Liver (tissue), 9 donors: ENCODE measurements around the gene WNT11. TPM values are rescaled to one million over a fixed set of nuclear protein-coding genes. Genes with fewer than 3 reads are reported as not detected.

ENCODE experiments used
- DNase-seq: peaks from one replicate; pipeline ENCODE4 v3.0.0-alpha.2; 2017; ENCODE audit warnings: low spot score
- H3K27ac ChIP-seq, 2 donors: one replicate each; pipeline ENCODE4 v1.7.0; 2013; ENCODE audit warnings: inconsistent platforms in 2 of 2, low read length in 2 of 2, control low read depth in 1 of 2, low read depth in 1 of 2, mild to moderate bottlenecking in 1 of 2
- H3K27me3 ChIP-seq, 4 donors: one replicate each; pipeline versions ENCODE4 v1.6.1 to v1.7.0; 2013; ENCODE audit warnings: low read length in 3 of 4, inconsistent platforms in 1 of 4, mild to moderate bottlenecking in 1 of 4, moderate library complexity in 1 of 4; ENCODE audit not compliant: control insufficient read depth in 4 of 4, insufficient read depth in 4 of 4
- H3K36me3 ChIP-seq, 4 donors: one replicate each; pipeline versions ENCODE4 v1.6.1 to v1.7.0; 2013; ENCODE audit warnings: low read length in 3 of 4, mild to moderate bottlenecking in 3 of 4, low read depth in 1 of 4, moderate library complexity in 1 of 4; ENCODE audit not compliant: control insufficient read depth in 4 of 4, insufficient read depth in 3 of 4
- H3K4me1 ChIP-seq, 4 donors: one replicate each; pipeline versions ENCODE4 v1.6.1 to v1.7.0; 2013; ENCODE audit warnings: low read length in 3 of 4, mild to moderate bottlenecking in 3 of 4, moderate library complexity in 1 of 4; ENCODE audit not compliant: control insufficient read depth in 4 of 4, insufficient read depth in 4 of 4
- H3K4me3 ChIP-seq, 3 donors: one replicate each; pipeline versions ENCODE4 v1.6.1 to v1.7.0; 2013; ENCODE audit warnings: low read length in 3 of 3, control low read depth in 1 of 3, low read depth in 1 of 3, mild to moderate bottlenecking in 1 of 3
- H3K9ac ChIP-seq, 2 donors: one replicate each; pipeline ENCODE4 v1.7.0; 2013; ENCODE audit warnings: low read length in 2 of 2, mild to moderate bottlenecking in 2 of 2, moderate library complexity in 2 of 2, control low read depth in 1 of 2, low read depth in 1 of 2
- H3K9me3 ChIP-seq, 4 donors: one replicate each; pipeline versions ENCODE4 v1.6.1 to v1.7.0; 2013; ENCODE audit warnings: low read length in 3 of 4; ENCODE audit not compliant: control insufficient read depth in 4 of 4
- EGR1 ChIP-seq, 2 donors: IDR thresholded peaks; 2 replicates each; pipeline ENCODE4 v1.6.1; 2016 to 2018; ENCODE audit warnings: antibody characterized with exemption in 2 of 2, low read depth in 2 of 2
- FOXA1 ChIP-seq: IDR thresholded peaks from 2 replicates; pipeline ENCODE4 v1.6.1; 2016; ENCODE audit warnings: antibody characterized with exemption
- FOXA2 ChIP-seq: IDR thresholded peaks from 2 replicates; pipeline ENCODE4 v1.6.1; 2016; ENCODE audit warnings: antibody characterized with exemption
- GABPA ChIP-seq, 2 donors: IDR thresholded peaks in 1 of 2; conservative IDR thresholded peaks in 1 of 2; 2 replicates each; pipeline ENCODE4 v1.6.1; 2016; ENCODE audit warnings: antibody characterized with exemption in 2 of 2, mild to moderate bottlenecking in 1 of 2, moderate library complexity in 1 of 2
- HNF4A ChIP-seq, 2 donors: conservative IDR thresholded peaks; 2 replicates each; pipeline ENCODE4 v1.6.1; 2016; ENCODE audit warnings: antibody characterized with exemption in 2 of 2, mild to moderate bottlenecking in 2 of 2
- HNF4G ChIP-seq: IDR thresholded peaks from 2 replicates; pipeline ENCODE4 v1.6.1; 2016; ENCODE audit warnings: antibody characterized with exemption
- JUND ChIP-seq, 2 donors: IDR thresholded peaks; 2 replicates each; pipeline ENCODE4 v1.6.1; 2016; ENCODE audit warnings: antibody characterized with exemption in 2 of 2
- NR2F2 ChIP-seq: IDR thresholded peaks from 2 replicates; pipeline ENCODE4 v1.6.1; 2016; ENCODE audit warnings: antibody characterized with exemption
- RAD21 ChIP-seq, 2 donors: IDR thresholded peaks; 2 replicates each; pipeline ENCODE4 v1.6.1; 2016; ENCODE audit warnings: antibody characterized with exemption in 2 of 2, mild to moderate bottlenecking in 2 of 2
- RXRA ChIP-seq, 2 donors: IDR thresholded peaks; 2 replicates each; pipeline ENCODE4 v1.6.1; 2017 to 2018; ENCODE audit warnings: antibody characterized with exemption in 2 of 2, mild to moderate bottlenecking in 1 of 2
- SP1 ChIP-seq: IDR thresholded peaks from 2 replicates; pipeline ENCODE4 v1.6.1; 2018; ENCODE audit warnings: antibody characterized with exemption, mild to moderate bottlenecking
- TAF1 ChIP-seq: conservative IDR thresholded peaks from 2 replicates; pipeline ENCODE4 v1.6.1; 2016; ENCODE audit warnings: antibody characterized with exemption, mild to moderate bottlenecking
- YY1 ChIP-seq: IDR thresholded peaks from 2 replicates; pipeline ENCODE4 v1.6.1; 2016; ENCODE audit warnings: antibody characterized with exemption, mild to moderate bottlenecking
- WGBS: extraction: QIAGEN DNeasy Blood & Tissue Kit; methylation state at CpG from one replicate; pipeline ENCODE4 v1.1.7; 2013; 5-methylcytosine and 5-hydroxymethylcytosine counted together
- polyA plus RNA-seq, 2 donors: library from polyadenylated mRNA; stranded (reverse) in 1 of 2; unstranded in 1 of 2; fragments of 200-250 nt in 1 of 2; fragments of >200 nt in 1 of 2; fragmentation: Nextera tagmentation in 1 of 2; extraction: Ambion mirVana in 1 of 2; gene quantifications; one replicate each; pipeline versions ENCODE4 v1.2.1 to v1.2.3, GENCODE V29; 2013 to 2015
- total RNA-seq, 2 donors: library from RNA; depleted of rRNA; stranded (reverse); fragments of >200 nt; gene quantifications; one replicate each; pipeline ENCODE4 v1.2.3, GENCODE V29; 2014
- TF ChIP-seq, protein P1 (sequence below): IDR thresholded peaks from 2 replicates; pipeline ENCODE4 v1.6.1; 2016; ENCODE audit warnings: antibody characterized with exemption
- TF ChIP-seq, protein P2 (sequence below): IDR thresholded peaks from 2 replicates; pipeline ENCODE4 v1.6.1; 2016; ENCODE audit warnings: antibody characterized with exemption
- TF ChIP-seq, protein P3 (sequence below): fragments of 150-350 bp; IDR thresholded peaks from 2 replicates; pipeline ENCODE4 v1.5.1; 2017; ENCODE audit warnings: improper control_type of control experiment, low read depth, low read length; ENCODE audit not compliant: missing input control
- TF ChIP-seq, protein P4 (sequence below): IDR thresholded peaks from 2 replicates; pipeline ENCODE4 v1.6.1; 2016; ENCODE audit warnings: antibody characterized with exemption
- TF ChIP-seq, protein P5 (sequence below): IDR thresholded peaks from 2 replicates; pipeline ENCODE4 v1.6.1; 2016; ENCODE audit warnings: antibody characterized with exemption, mild to moderate bottlenecking
- donor health status: healthy.
- donor health status: healthy.
- donor health status: healthy.
- donor health status: healthy.
- donor health status: healthy.

Gene WNT11
- total and polyA plus RNA-seq, 4 donors = 1.1 to 4.8 (median 2.5) TPM

DNA sequence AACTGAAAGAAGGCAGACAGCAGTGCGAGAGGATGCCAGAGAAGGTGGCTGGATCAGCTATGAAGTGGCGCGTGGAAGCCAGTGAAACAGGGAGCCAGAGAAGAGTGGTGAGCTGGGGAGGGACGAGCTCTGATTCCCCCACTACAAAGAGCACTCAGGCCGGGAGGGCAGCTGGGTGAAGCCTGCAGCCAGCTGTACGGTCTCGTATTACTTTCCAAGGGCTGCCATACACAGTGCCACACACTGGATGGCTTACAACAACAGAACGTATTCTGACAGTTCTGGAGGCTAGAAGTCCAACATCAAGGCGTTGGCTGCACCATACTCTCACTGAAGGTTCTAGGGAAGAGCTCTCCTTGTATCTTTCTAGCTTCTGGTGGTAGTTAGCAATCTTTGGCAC lies 47.1 kb upstream of the WNT11 start:
- no peak for DNase-seq

DNA sequence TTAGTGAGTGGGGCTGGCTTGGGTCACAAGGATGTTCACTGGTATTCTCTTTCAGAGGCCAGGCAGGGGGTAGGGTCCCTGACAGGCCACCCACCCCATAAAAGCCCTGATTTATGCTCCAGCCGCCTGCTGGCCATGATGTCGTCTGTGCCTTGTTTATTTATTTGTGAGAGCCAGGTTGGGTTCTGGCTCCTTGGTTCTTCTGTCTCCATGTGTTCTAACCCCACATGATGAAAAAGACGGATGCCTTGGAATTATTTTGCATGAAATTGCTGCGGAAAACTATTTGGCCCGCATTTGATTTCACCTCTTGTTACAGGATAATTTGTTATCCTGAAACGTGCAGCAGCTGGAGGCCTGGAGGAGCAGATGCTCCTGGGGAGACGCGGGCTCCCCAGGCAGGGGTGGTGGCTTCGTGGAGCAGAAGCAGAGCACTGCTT lies 46.3 kb upstream of the WNT11 start:
- Histone ChIP-seq H3K4me3 (no peak overlapping the region), H3K27ac (no peak overlapping the region), H3K9ac (no peak overlapping the region), H3K4me1 (no peaks in the 10 kb centered on the region), H3K27me3 (no peaks in the 10 kb centered on the region), H3K36me3 (no peaks in the 10 kb centered on the region), H3K9me3 (peaks cover 0 to 5% (median 0%) of the 10 kb centered on the region in 4 donors)
- 82% methylated on average over 9 of the region's 9 CpGs for WGBS
- DNase-seq = no peak
- TF ChIP-seq EGR1 (IDR thresholded peaks at IDR 0.05; ENCODE audit: low read depth in 2 of 2) (no peak), YY1 (no peak), JUND (IDR thresholded peaks at IDR 0.05) (no peak), GABPA (IDR thresholded peaks at IDR 0.05 in 1 of 2, conservative IDR thresholded peaks at IDR 0.05 in 1 of 2) (no peak), HNF4A (conservative IDR thresholded peaks at IDR 0.05) (no peak), SP1 (no peak), FOXA1 (no peak), NR2F2 (no peak), FOXA2 (no peak), TAF1 (no peak), RXRA (IDR thresholded peaks at IDR 0.05) (no peak), HNF4G (no peak), RAD21 (IDR thresholded peaks at IDR 0.05) (no peak)
- TF ChIP-seq, protein P1, sequence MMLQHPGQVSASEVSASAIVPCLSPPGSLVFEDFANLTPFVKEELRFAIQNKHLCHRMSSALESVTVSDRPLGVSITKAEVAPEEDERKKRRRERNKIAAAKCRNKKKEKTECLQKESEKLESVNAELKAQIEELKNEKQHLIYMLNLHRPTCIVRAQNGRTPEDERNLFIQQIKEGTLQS = no peak
- TF ChIP-seq, protein P2, sequence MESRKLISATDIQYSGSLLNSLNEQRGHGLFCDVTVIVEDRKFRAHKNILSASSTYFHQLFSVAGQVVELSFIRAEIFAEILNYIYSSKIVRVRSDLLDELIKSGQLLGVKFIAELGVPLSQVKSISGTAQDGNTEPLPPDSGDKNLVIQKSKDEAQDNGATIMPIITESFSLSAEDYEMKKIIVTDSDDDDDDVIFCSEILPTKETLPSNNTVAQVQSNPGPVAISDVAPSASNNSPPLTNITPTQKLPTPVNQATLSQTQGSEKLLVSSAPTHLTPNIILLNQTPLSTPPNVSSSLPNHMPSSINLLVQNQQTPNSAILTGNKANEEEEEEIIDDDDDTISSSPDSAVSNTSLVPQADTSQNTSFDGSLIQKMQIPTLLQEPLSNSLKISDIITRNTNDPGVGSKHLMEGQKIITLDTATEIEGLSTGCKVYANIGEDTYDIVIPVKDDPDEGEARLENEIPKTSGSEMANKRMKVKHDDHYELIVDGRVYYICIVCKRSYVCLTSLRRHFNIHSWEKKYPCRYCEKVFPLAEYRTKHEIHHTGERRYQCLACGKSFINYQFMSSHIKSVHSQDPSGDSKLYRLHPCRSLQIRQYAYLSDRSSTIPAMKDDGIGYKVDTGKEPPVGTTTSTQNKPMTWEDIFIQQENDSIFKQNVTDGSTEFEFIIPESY = no peak
- TF ChIP-seq, protein P3, sequence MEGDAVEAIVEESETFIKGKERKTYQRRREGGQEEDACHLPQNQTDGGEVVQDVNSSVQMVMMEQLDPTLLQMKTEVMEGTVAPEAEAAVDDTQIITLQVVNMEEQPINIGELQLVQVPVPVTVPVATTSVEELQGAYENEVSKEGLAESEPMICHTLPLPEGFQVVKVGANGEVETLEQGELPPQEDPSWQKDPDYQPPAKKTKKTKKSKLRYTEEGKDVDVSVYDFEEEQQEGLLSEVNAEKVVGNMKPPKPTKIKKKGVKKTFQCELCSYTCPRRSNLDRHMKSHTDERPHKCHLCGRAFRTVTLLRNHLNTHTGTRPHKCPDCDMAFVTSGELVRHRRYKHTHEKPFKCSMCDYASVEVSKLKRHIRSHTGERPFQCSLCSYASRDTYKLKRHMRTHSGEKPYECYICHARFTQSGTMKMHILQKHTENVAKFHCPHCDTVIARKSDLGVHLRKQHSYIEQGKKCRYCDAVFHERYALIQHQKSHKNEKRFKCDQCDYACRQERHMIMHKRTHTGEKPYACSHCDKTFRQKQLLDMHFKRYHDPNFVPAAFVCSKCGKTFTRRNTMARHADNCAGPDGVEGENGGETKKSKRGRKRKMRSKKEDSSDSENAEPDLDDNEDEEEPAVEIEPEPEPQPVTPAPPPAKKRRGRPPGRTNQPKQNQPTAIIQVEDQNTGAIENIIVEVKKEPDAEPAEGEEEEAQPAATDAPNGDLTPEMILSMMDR = no peak
- TF ChIP-seq, protein P4, sequence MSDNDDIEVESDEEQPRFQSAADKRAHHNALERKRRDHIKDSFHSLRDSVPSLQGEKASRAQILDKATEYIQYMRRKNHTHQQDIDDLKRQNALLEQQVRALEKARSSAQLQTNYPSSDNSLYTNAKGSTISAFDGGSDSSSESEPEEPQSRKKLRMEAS = no peak

More for the DNA sequence above, 47.1 kb upstream of the WNT11 start:
- WGBS = 96% methylated on average over 9 of the region's 9 CpGs
- Histone ChIP-seq H3K9me3 (peaks cover 0 to 5% (median 0%) of the 10 kb centered on the region in 4 donors), H3K27me3 (no peaks in the 10 kb centered on the region), H3K9ac (no peak overlapping the region), H3K36me3 (no peaks in the 10 kb centered on the region), H3K4me3 (no peak overlapping the region), H3K27ac (no peak overlapping the region), H3K4me1 (no peaks in the 10 kb centered on the region)
- TF ChIP-seq EGR1 (IDR thresholded peaks at IDR 0.05; ENCODE audit: low read depth in 2 of 2) (no peak), RXRA (IDR thresholded peaks at IDR 0.05) (no peak), HNF4A (conservative IDR thresholded peaks at IDR 0.05) (no peak), GABPA (IDR thresholded peaks at IDR 0.05 in 1 of 2, conservative IDR thresholded peaks at IDR 0.05 in 1 of 2) (no peak), RAD21 (IDR thresholded peaks at IDR 0.05) (no peak), HNF4G (no peak), TAF1 (no peak)
- TF ChIP-seq, protein P2 = no peak
- TF ChIP-seq, protein P5, sequence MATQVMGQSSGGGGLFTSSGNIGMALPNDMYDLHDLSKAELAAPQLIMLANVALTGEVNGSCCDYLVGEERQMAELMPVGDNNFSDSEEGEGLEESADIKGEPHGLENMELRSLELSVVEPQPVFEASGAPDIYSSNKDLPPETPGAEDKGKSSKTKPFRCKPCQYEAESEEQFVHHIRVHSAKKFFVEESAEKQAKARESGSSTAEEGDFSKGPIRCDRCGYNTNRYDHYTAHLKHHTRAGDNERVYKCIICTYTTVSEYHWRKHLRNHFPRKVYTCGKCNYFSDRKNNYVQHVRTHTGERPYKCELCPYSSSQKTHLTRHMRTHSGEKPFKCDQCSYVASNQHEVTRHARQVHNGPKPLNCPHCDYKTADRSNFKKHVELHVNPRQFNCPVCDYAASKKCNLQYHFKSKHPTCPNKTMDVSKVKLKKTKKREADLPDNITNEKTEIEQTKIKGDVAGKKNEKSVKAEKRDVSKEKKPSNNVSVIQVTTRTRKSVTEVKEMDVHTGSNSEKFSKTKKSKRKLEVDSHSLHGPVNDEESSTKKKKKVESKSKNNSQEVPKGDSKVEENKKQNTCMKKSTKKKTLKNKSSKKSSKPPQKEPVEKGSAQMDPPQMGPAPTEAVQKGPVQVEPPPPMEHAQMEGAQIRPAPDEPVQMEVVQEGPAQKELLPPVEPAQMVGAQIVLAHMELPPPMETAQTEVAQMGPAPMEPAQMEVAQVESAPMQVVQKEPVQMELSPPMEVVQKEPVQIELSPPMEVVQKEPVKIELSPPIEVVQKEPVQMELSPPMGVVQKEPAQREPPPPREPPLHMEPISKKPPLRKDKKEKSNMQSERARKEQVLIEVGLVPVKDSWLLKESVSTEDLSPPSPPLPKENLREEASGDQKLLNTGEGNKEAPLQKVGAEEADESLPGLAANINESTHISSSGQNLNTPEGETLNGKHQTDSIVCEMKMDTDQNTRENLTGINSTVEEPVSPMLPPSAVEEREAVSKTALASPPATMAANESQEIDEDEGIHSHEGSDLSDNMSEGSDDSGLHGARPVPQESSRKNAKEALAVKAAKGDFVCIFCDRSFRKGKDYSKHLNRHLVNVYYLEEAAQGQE = no peak
- TF ChIP-seq, protein P4 = no peak
